Measurements from ENCODE around the gene CRIP2.

CRIP2 gene

DNA sequence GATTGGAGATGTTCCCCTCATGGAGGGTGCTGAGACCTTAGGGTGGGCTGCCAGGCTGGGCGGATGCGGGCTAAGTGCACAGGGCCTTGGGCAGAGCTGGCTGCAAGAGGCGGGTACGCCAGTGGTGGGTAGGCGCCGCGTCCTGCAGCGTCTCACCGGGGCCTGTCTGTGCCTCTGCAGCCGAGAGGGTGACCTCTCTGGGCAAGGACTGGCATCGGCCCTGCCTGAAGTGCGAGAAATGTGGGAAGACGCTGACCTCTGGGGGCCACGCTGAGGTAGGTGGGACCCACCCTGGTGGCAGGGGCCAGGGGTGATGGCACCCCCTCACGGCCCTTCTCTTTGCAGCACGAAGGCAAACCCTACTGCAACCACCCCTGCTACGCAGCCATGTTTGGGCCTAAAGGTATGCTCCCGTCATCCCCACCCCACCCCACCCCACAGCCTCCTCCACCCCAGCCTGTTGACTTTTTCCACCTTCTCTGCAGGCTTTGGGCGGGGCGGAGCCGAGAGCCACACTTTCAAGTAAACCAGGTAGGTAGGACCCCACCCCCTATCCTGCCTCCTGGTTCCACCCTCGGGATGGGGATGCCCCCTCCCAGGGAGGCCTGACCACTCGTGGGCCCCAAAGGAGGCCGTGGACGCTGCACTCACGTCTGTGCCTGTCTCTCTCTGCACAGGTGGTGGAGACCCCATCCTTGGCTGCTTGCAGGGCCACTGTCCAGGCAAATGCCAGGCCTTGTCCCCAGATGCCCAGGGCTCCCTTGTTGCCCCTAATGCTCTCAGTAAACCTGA is 13.6 kb downstream of the CRIP2 start:
- DNase-seq (ENCODE audit: low spot score) = no peak

DNA sequence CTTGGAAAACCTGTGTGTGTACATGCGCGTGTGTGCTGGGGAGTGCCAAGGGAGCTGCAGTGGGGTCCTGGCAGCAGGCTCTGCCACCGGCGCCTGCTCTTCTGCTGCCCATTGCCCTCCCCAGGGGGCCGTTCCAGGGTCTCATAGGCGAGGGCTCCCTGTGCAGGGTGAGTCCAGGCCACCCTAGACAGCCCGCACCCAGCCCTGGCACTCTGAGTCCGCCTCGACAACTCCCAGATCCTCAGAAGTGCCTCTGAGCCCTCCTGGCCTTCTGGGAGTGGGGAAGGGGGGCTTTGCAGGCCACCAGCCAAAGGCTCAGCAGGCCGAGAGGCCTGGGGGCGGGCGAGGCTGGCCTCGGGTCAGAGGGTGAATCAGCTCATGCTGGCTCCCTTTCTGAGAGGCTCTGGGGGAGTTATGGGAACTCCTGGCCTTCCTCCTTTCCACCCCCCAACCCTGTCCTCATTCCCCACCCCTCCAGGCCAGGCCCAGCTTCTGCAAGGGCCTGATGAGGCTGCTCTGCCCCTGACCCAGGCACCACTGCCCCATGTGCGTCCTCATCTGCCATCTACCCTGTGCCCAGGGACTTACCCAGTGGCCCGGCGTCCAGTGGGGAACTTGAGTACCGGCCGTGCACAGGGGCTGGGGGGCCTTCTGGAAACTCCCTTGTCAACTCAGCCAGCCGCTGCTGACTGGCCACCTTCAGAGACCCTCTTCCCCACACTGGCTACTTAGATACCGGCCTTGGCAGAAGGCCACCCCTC is 14.3 kb downstream of the CRIP2 start:
- DNase-seq (ENCODE audit: low spot score) = no peak

GRCh38 chr14:105489542-105490266 is 15.1 kb downstream of the CRIP2 start:
- peak; percentile 90 for DNase-seq (ENCODE audit: low spot score)

- no peak for DNase-seq (ENCODE audit: low spot score)
Observed at GRCh38 chr14:105490267-105490571, 15.6 kb downstream of the CRIP2 start.

DNA sequence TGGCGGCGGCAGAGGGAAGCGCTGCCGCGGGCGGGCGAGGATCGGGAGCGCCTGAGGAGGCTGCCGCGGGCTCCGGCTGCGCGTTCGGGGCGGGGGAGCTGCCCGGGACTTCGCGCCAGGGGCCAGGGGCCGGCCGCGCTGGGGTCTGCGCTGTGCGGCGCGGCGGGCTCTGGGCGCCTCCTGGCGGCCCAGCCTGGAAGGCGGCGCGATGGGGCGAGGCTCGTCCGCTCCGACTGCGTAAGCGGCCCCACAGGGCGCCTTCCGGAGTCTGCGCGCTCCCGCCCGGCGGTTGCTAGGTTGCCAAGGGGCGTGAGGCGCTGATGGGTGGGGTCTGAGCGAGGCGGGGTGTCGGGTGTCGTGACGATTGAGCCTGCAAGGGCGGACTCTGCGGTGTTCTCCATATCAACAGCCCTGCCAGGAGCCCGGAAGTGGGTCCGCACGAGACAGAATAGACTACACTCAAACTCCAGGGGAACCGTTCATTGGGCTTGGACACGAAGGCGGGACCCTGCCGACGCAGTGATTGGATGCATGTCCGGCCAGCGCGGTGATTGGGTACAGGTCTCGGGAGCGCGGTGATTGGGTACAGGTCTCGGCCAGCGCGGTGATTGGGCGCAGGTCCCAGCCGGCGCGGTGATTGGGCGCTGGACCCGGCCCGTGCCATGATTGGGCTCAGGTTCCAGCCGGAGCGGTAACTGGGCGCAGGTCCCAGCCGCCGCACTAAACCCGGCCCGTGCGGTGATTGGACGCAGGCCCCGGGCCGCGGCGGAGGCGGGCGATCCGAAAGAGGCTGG is 16.1 kb downstream of the CRIP2 start, which contains the start of gene TEDC1:
TSS of gene TEDC1 (plus strand) at position 675 of the 794 bp plus-strand sequence. CDS start 130 bp downstream, outside the sequence.
- peak; percentile 100 for DNase-seq (ENCODE audit: low spot score)

DNA sequence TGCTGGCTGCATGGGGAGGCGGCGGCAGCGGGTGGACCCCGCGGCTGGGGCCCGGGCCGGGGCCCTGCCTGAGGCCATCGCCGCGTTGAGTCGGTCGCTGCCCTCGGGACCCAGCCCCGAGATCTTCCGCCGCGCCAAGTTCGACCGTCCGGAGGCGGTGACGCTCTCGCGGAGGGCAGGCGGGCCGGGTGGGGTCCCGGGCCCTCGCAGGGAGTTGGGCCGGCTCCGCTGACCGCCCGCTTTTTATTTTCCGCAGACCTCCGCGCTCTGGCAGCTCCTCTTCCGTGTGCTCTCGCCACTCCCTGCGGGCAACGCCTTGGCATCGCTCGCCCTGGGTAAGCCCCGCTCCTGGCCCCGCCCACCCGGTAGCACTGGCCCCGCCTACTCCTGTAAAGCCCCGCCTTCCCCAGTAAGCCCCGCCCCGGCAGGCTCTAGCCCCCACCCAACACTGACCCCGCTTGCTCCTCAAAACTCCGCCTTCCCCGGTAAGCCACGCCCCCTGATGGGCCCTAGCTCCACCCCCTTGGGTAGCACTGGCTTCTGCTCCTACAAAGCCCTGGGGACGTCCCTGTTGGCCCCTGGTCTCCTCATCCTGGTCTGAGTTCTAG is 16.8 kb downstream of the CRIP2 start:
- DNase-seq (ENCODE audit: low spot score) = no peak

DNA sequence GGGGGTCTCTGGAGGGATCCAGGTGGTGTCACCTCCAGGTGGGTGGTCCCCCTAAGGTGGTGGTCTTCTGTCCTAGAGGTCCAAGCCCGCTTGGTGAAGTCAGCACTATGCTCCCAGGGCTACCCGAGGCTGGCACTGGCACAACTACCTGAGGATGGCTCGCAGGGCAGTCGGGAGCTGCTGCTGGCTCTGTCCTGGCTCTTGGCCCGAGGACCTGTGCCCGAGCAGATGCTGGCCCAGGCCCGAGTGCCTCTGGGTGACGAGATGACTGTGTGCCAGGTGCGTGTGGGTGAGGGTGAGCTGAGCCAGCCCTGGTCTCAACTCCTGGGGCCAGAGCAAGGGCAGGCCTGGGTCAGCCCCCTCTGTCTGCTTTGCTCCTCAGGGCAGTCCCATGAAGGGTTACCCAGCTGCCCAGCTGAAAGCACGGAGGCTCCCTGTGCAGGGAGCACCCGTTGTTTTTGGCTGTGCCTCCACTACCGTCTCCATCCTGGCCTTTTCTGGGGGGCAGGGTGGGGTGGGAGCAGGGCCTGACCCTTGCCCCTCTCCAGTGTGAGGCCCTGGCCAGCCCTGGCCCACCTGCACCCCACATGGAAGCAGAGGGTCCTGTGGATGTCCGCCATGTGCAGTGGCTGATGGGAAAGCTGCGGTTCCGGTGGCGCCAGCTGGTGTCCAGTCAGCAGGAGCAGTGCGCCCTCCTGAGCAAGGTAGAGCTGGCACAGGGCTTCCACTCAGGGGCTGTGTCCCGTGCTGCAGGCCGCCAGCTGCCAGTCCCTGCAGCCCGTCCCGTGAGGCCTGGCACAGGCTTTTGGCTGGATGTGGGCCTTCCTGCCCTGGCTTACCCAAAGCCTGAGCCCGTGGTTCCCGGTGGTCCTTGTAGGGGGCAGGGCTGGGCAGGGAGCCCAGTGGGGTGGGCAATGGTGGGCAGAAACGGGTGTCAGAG is 17.7 kb downstream of the CRIP2 start:
- DNase-seq (ENCODE audit: low spot score) = no peak

DNA sequence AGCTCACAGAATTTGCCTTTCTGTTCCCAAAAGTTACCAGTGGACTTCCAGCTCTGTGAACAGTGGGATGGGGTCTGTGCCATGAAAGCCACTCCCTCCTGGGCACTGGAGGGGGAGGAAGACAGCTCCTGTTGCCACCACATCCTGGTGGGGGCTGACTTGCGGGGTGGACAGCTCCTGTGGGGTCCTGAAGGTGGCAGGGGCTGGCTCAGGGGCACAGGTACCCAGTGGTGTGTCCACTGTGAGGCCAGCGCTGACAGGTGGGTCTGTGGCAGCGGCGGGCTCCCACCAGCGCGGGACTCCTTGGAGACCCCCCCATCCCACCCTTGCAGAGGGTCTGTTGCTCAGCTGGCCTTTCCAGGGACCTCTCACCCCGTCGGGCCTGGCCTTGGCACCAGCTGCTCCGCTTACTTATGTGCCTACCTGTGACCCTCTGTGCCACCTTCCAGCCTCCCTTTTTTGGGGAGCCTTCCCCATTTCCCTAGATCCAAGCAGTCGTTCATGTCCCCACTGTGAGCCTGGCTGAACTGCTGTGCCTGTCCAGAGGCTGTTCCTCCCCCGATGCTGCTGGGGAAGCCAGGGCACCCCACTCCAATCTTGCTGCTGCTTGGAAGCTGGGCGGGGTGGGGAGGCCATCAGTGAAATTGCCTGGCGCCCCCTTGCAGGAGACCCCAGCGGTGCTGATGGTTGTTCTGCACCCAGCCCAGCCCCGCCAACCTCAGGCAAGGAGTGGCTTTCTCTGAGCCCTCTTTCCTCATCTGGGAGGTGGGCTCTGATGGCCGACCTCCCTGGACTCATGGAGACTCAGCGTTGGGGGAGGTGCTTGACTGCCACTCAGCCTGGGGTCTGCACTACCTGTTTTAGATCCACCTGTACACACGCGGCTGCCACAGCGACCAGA is 18.6 kb downstream of the CRIP2 start:
- DNase-seq (ENCODE audit: low spot score) = no peak

GRCh38 chr14:105493921-105494605 is 19.4 kb downstream of the CRIP2 start:
- no peak for DNase-seq (ENCODE audit: low spot score)

- DNase-seq (ENCODE audit: low spot score) = no peak
Observed at GRCh38 chr14:105494606-105494929, 19.9 kb downstream of the CRIP2 start.

- peak; percentile 67 for DNase-seq (ENCODE audit: low spot score)
Observed at GRCh38 chr14:105495101-105495989, 20.7 kb downstream of the CRIP2 start.

- DNase-seq (ENCODE audit: low spot score) = no peak
Observed at GRCh38 chr14:105495990-105496830, 21.6 kb downstream of the CRIP2 start.

DNA sequence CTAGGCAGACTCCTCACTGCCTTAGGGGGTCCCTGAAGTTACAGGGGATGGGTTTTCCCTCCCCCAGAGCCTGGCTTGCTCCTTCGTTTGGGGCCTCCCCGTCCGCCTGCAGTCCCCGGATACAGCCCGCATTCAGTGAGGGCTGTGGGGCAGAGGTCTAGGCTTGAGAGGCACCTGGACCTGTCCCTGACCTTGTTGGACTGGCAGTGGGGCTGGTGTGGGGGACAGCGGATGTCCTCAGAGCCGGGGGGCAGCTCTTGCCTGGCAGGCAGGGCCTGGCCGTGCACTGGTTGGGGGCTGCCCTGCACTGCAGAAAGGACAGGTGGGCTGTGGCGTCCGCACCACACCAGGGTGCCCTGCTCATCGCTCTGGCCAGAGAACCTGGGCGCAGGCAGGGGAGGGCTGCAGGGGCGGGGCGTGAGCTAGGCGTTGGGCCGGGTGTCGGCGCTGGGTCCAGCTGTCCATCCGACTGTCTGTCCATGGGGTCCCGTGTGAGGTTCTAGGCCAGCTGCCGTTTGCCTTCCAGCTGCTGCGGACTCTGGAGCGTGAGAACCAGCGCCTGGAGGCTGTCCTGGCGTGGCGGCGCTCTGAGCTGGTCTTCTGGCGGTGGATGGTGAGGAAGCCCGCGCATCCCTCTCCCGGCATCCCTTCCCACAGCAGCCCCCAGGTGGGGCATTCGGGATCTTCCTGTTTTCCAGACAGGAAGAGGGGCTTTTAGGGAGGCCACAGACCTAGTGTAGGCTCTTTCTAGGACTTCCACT is 22.4 kb downstream of the CRIP2 start:
- no peak for DNase-seq (ENCODE audit: low spot score)

DNA sequence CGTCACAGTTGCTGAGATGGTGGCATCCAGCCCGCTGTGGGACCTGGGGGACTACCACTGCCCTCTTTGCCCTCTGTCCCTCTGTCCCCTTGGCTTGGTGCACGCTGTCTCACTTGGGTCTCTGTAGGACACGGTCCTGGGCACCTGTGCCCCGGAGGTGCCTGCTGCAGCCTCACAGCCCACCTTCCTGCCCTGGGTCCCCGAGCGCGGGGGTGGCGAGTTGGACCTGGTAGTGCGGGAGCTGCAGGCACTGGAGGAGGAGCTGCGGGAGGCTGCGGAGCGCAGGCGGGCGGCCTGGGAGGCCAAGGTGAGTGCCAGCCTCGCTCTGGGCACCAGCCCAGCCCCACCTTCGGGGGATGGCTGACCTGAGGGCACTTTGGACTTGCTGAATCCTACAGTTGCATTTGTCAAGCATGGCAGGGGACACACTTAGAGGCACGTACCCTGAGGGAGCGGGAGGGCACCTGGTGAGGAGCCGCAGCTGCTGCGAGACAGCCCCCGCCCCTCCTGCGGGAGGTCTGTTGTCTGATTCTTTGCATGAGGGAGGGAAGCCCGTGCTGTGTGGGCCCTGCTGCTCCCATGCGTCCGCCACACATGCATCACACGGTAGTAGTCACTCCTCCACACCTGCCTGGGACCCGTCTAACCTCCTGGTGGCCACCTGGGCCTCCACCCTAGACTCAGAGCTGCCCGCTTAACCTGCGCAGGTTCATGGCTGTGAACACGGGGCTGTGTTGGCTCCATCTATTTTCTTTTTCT is 23.2 kb downstream of the CRIP2 start:
- no peak for DNase-seq (ENCODE audit: low spot score)
